ENCODE measurements around the gene ADAMTS12. TPM values are rescaled to one million over a fixed set of nuclear protein-coding genes. Genes with fewer than 3 reads are reported as not detected.

ADAMTS12 gene
- total and polyA plus RNA-seq, 2 of the 8 experiments (the other 6 are each of a cell fraction or from before 2014, with no cell fraction given), result 6.4 to 12.8 TPM

GRCh38 chr5:33891446-33891787, 373 bp downstream of the ADAMTS12 start:
- WGBS, 2 experiments (ENCODE audit: extremely low coverage in 1 of 2, insufficient coverage in 1 of 2, insufficient read length in 1 of 2, insufficient replicate concordance in 2 of 2, low coverage in 1 of 2, low lambda C conversion rate in 2 of 2, missing lambda C conversion rate in 1 of 2), result 4% methylated on average over 6 of the region's 6 CpGs; no CpG with 5 or more reads in 1 of the 2 experiments
- peak overlapping the region; percentile 1 to 67 (median 36); a peak in 5 of 7 replicates for H3K9ac ChIP-seq (replicated peaks in 1 of 4; ENCODE audit: extremely low read depth in 1 of 4, low read depth in 3 of 4, low read length in 3 of 4)
- H4K20me1 ChIP-seq (replicated peaks in 1 of 2; ENCODE audit: control insufficient read depth in 1 of 2, insufficient read depth in 2 of 2, low read length in 2 of 2), result no peaks in the 10 kb centered on the region
- H3K23ac ChIP-seq (ENCODE audit: insufficient read length), result no peak overlapping the region
- no peak overlapping the region for H4K5ac ChIP-seq (ENCODE audit: insufficient read length, low read depth, low read length)
- H2AK5ac ChIP-seq (ENCODE audit: low read depth, low read length), result no peak overlapping the region
- H3K14ac ChIP-seq (ENCODE audit: insufficient read length), result no peak overlapping the region
- FAIRE-seq, result no peak
- H2AFZ ChIP-seq (ENCODE audit: low read length), result no peak overlapping the region
- H3K36me3 ChIP-seq (ENCODE audit: control insufficient read depth in 2 of 4, insufficient read depth in 4 of 4, low read length in 3 of 4), result no peaks in the 10 kb centered on the region
- POLR2A ChIA-PET (ENCODE audit: partially characterized antibody), result interaction anchor here (1.0 to 1.1 kb wide), 4 partner anchors 8 to 60 kb away, joined by 3 to 4 read pairs (median 4); no protein-coding TSS in a partner anchor
- H3K18ac ChIP-seq (ENCODE audit: extremely low read depth, low read length), result peak overlapping the region; percentile 4; the same call in 1 of the 2 replicates
- no peak overlapping the region for H3K56ac ChIP-seq (replicated peaks; ENCODE audit: insufficient read length, low read depth, low read length)
- no peak overlapping the region for H4K91ac ChIP-seq (replicated peaks; ENCODE audit: insufficient read length, low read length)
- H3K79me1 ChIP-seq (ENCODE audit: low read depth, low read length), result no peaks in the 10 kb centered on the region; the same call in 1 of the 2 replicates
- no peak overlapping the region for H3K4ac ChIP-seq (replicated peaks; ENCODE audit: insufficient read length, low read depth, low read length)
- no peak overlapping the region for H2BK120ac ChIP-seq (replicated peaks; ENCODE audit: low read depth, low read length)
- no peak overlapping the region for H2BK5ac ChIP-seq (ENCODE audit: low read depth, low read length)
- no peak overlapping the region for H2BK12ac ChIP-seq (ENCODE audit: low read depth, low read length)
- no peak overlapping the region for H2BK15ac ChIP-seq (ENCODE audit: low read length)
- no peak overlapping the region for H2BK20ac ChIP-seq (ENCODE audit: low read length)
- TF ChIP-seq BCL11A (IDR thresholded peaks at IDR 0.05; ENCODE audit: low read depth in 2 of 2, low read length in 2 of 2) (no peak), CHD1 (IDR thresholded peaks at IDR 0.05; ENCODE audit: low read depth, low read length) (no peak), CREB1 (IDR thresholded peaks at IDR 0.05) (no peak), MAFK (IDR thresholded peaks at IDR 0.05; ENCODE audit: low read depth, low read length) (0 out of 2 replicates have a peak, but pooled peaks have one; percentile 2), TBP (IDR thresholded peaks at IDR 0.05; ENCODE audit: low read depth, low read length) (no peak), SAP30 (IDR thresholded peaks at IDR 0.05; ENCODE audit: insufficient read depth, insufficient replicate concordance, low read length) (no peak), HDAC2 (IDR thresholded peaks at IDR 0.05; ENCODE audit: borderline replicate concordance in 1 of 2, low read depth in 2 of 2, low read length in 2 of 2) (no peak), SIN3A (conservative IDR thresholded peaks at IDR 0.05 in 1 of 2, IDR thresholded peaks at IDR 0.05 in 1 of 2; ENCODE audit: low read depth in 1 of 2, low read length in 2 of 2) (0 out of 4 replicates have a peak, but pooled peaks of 1 of the 2 experiments have one; percentile 10), RXRA (IDR thresholded peaks at IDR 0.05; ENCODE audit: insufficient read depth, low read depth, low read length) (no peak), NRF1 (IDR thresholded peaks at IDR 0.05; ENCODE audit: low read depth, low read length) (no peak)
- H3K4me3 ChIP-seq (ENCODE audit: extremely low read depth in 1 of 4, insufficient read depth in 2 of 4, low read depth in 3 of 4, low read length in 4 of 4), result peak overlapping the region; percentile 50 to 64 (median 56)
- peaks cover 4% of the 10 kb centered on the region; the same call in 1 of the 2 replicates for H3K23me2 ChIP-seq (ENCODE audit: low read depth, low read length)
- DNase-seq (ENCODE audit: low read depth in 1 of 2, low spot score in 2 of 2), result no peak
- peaks cover 0 to 17% of the 10 kb centered on the region in 2 experiments; a peak in 1 of 4 replicates for H3K79me2 ChIP-seq (ENCODE audit: control insufficient read depth in 1 of 2, insufficient read depth in 2 of 2, low read length in 2 of 2)
- no peaks in the 10 kb centered on the region; a peak in 1 of 7 replicates for H3K27me3 ChIP-seq (replicated peaks in 1 of 4; ENCODE audit: control insufficient read depth in 3 of 4, extremely low read depth in 1 of 4, insufficient read depth in 3 of 4, low read length in 3 of 4)
- peaks cover 4 to 18% (median 12%) of the 10 kb centered on the region in 4 experiments for H3K4me1 ChIP-seq (replicated peaks in 1 of 4; ENCODE audit: control insufficient read depth in 3 of 4, insufficient read depth in 4 of 4, low read length in 3 of 4)
- peak overlapping the region; percentile 75 to 97 for H3K4me2 ChIP-seq (ENCODE audit: insufficient read depth in 1 of 2, low read depth in 2 of 2, low read length in 2 of 2)
- H4K8ac ChIP-seq (ENCODE audit: extremely low read depth, insufficient read depth, low read length), result no peak overlapping the region
- CTCF ChIA-PET (ENCODE audit: partially characterized antibody), result interaction anchor here (1.0 to 2.6 kb wide), 8 partner anchors 8 to 297 kb away, joined by 3 to 12 read pairs (median 4); partner anchors contain the start of gene RXFP3
- no peak overlapping the region for H3K27ac ChIP-seq (ENCODE audit: low read depth, low read length)
- no peaks in the 10 kb centered on the region for H3K9me3 ChIP-seq (ENCODE audit: insufficient read depth in 2 of 2, low read depth in 1 of 2, low read length in 1 of 2)

Data from H1 (cell line).